NCI-H82 treated with DMSO at 0.1 percent for 48 hours (cell line): ENCODE data around the gene C10orf90.

Experiments used
- DNase-seq: peaks from one replicate; lab custom pipeline; 2025; ENCODE audit not compliant: unreplicated experiment; lab: John Stamatoyannopoulos, UW

Gene C10orf90

DNA sequence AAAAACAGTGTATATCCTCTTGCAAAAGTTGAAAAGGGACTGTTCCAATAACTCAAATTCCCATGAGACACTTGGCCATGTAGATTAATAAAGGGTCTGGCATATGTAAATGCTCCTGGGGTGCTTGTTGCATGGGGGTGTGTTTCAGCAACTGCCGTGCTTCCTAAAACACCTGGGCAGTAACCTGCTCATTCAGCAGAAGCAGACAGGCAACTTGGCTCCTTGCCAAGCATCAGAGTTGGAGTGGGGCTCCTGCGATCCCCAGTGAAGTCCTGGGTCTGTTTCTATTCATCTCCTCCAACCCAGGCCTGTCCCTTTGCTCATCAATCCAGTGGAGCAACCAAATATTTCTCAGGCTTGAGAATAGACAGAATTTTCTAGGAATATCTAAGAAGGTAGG, 240.0 kb downstream of the C10orf90 start:
- no peak for DNase-seq

DNA sequence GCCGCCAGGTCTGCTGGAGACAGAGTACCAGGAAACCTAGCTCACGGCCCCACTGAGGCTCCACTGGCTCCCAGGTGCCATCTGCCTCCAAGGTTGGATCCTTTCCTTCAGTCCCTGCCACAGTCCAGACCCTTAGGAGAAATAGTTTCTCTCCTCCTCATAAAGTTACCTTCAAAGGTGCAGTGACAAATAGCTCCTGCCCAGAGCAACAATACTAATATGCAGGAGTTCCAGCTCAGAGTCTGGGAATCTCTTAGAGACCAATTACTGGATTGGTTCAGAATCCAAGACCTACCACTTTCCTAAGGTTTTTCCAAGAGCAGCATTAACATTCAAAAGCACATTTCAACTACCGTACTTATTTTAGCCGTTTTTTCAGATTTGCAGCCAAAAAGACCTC, 241.2 kb downstream of the C10orf90 start:
- DNase-seq: no peak

DNA sequence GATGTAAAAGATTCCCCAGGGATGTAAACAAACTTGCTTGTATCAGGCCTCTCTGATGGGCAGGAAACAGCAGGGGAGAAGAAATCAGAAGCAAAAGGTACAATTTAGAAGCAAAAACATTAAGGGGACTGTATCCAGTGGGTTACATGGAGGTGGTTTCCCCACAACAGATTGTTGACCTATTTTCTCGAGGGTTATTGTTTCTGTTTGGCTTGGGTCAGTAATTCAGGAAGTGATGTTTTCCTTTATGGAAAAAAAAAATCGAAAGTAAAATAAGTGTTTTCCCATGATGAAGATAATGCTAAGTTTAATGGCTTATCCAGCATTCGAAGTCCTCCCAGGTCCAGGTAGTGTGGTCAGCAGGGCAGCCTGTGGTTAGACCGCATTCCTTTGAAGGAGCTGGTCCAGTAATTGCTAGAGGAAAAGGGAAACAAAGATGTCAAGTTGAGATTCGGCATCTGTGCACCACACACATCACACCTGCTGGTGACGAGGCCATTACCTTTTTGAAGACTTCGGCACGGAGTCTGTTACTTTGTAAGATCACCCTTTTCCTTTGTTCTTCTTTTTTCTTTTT, 244.9 kb downstream of the C10orf90 start:
- no peak for DNase-seq

GRCh38 chr10:126425032-126425431, 245.5 kb downstream of the C10orf90 start:
- DNase-seq: no peak

DNA sequence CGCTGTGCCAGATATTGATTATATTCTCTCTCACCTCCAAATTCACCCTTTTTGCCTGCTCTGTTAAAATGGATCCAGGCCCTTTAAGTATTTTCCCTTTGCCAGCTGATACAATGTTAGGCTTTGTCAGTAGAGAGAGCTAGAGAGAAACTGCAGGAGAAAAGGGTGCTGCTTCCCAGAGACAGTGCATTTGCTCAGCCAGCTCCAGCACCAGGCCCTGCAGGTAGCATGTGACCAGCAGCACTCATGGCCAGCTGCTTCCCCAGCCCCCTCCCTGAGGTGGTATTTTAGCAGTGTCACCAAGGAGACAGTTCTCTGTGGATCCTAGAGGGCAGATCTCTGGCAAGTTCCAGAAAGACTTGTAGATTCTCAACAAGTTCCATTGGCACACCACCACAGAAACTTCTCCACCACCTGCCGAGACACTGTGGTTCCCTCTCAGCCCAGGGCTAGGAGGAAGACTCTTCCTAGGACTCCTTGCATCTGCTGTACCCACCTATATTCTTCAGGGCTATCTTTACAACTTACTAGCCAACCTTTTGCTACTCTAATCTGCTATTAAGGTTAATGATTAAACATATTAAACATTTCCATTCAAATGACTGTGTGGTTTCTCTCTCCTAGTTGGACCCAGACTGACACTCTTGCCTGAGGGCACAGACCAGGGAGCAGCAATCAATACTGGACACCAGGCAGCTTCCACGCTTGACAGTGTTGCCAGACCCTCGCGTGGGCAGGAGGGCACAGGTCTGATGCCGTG, 246.6 kb downstream of the C10orf90 start:
- DNase-seq: no peak

DNA sequence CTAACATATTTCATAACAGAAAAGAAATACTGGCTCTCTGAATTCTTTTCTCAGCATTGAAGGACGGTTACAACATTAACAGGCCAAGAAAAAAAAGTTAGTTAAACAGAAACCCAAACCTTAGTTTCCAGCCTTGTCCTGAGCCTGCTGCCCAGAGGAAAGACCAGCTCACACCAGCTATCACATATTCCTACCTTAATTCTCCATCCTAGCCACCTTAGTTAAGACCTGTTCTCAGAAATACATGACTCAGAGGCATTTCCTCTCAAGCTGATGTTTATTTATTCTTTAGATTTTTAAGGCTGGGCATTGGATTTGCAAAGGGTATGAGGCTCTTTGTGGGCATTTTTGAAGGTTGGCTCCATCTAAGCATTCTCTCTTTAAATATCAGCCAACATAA, 247.9 kb downstream of the C10orf90 start:
- no peak for DNase-seq

DNA sequence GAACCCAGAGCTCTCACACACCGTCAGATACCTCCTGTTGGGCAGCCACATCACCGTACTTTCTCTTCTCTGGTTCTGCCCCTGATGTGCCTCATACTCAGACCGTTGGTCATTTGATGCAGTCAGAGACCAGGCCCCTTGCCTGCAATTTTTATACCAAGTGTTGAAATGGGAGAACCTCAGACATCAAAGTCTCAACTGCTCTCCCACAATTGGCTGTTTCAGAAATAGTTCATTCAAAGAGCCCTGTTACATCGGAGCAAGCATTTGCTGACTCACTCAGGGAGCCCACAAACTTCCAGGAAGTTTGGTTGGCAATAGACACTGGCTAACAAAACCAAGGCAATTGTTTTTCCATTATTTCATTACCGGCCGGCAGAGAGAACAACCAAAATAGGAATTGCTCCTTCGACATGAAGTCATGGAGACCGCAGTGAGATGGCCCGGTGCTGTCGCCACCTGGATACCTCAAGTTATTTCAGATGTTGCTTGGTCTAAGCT, 248.7 kb downstream of the C10orf90 start:
- DNase-seq: no peak

DNA sequence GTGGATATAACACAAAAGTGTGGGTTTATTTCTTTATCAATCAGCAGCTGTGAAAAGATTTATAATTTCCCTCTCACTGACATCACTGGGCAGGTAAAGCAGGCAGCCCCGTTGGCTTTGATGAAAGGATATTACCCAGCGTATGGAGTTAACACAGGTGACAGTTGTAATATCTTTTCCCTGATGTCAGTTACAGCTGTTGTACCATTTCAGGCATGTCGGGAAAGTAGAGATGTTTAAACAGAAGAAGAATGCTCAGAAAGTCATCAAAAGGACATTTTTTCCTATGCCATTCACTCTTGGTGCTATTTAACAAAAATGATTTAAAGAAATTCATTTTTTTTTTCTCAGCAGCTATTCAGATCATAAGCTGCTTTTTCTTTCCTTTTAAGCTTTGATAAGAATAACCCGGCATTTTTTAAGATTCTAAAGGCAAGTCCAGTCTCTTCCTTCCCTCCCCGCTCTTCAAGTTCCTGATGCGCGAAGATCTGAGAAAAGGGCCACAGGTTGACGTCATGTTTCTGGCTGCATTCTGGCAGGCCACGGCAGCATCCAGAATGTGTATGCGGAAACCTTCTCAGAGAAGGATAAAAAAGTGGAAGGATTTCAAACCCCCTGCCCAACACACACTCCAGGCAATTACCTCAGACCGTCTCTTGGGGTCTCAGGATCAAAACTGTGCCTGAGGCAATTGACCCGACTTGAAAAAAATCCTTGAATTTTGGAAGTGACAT, 249.8 kb downstream of the C10orf90 start:
- no peak for DNase-seq

DNA sequence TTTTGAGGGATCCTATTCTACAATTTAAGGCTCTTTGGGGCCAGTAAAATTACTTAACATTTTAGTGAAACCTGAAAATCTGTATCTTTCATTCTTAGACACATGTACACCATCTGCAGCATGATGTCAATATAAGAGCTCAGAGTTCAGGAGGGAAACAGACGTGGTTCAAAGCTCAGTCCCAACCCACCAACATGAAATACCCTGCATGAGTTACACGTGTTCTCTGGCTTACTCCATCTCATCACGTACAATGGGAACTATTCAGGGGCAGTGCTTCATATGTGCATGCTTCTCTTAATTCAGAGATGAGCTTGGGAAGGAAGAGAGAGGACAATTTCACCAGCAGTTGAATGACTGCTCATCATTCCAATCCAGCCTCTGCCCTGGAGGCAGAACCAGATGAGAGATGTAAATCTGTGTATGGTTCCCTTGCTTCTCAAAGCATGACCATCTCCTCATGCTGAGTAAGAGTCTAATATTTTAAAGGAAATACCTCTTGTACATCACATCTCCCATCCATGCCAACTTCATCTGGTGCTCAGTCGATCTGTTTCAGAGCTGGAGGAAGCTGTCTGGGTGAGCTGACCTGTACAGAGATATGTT, 253.2 kb downstream of the C10orf90 start:
- DNase-seq: no peak

GRCh38 chr10:126409821-126410220, 260.7 kb downstream of the C10orf90 start:
- no peak for DNase-seq

- DNase-seq: no peak
These were observed 261.4 kb downstream of the C10orf90 start for GRCh38 chr10:126408953-126409641.

- DNase-seq: no peak
These were observed 262.7 kb downstream of the C10orf90 start for GRCh38 chr10:126407831-126408230.

DNA sequence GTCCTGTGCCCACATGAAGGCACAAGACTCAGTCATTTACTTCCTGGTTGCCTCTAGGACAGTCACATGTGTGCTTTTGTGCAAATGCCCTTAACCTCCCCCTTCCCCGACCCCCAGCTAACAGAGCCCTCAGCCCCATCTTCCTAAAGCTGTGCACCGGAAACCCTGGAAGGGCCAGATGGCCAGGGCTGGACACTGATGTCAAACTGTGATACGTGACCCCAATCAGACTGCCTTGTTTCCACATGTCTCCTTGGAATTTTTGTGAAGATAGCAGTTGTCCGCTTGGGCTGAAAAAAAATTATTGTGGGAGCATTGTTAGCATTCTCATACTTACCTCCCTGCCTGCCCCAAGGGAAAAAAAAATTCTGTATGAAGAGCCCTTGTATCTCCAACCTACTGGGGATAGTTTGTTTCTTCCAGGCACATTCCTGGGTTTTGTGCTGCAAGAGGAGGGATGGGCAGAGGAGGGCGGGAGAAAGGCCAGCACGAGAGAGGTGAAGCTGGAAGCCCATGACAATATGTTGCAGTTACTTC, 265.2 kb downstream of the C10orf90 start:
- DNase-seq: no peak

GRCh38 chr10:126402721-126403695, 267.5 kb downstream of the C10orf90 start:
- DNase-seq: no peak

GRCh38 chr10:126400641-126401040, 269.9 kb downstream of the C10orf90 start:
- DNase-seq: no peak

DNA sequence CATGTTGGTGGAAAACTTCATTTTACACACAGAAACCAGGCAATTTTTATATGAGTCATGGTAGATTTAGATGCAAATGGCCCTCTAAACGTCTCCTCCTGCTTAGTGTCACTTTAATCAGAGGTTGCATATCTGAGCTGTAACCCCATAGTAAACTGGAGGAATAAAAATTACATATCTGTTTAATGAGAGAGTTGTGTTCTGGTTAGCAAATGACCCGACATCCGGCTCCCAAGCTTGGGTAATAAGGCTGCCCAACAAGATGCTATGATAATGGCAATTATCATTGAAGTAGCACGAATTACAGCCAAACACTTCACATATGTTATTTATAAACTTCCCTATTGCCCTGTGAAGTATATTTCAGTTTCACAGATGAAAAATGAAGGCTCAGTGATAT, 271.6 kb downstream of the C10orf90 start:
- DNase-seq: no peak

- no peak for DNase-seq
These were observed 272.1 kb downstream of the C10orf90 start for GRCh38 chr10:126398383-126398743.

DNA sequence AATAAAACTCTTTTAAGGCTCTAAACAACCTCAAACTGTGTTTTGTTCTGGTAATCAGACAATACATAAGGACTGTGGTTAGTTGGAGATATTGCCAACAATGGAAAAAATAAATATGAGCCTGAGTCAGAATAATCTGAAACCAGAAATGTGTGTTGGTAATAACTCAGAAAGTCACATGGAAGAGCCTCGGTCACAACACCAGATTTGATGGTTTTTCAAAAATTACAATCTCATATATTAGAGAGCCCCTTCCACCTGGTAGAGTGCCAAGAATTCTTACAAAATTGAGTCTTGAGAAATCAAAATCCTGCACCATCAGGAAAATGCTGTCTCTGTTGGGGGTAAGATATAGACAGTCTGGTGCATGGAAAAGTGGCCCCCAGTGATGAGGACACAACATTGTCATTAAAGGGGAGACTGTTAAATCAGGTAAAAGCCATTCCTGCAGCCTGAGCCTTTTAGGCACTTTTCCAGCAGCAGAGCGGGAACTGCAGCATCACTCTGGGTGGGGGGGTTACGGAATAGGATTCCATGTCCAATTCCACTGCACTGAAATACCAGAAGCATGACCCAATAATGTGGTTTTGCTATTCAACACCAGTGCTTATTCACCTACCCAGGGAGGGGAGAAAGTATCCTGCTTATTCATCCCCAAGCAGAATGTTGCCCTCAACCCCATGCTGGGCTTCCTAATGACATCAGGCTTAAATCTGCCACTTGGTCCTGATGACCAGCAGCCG, 272.7 kb downstream of the C10orf90 start:
- no peak for DNase-seq

DNA sequence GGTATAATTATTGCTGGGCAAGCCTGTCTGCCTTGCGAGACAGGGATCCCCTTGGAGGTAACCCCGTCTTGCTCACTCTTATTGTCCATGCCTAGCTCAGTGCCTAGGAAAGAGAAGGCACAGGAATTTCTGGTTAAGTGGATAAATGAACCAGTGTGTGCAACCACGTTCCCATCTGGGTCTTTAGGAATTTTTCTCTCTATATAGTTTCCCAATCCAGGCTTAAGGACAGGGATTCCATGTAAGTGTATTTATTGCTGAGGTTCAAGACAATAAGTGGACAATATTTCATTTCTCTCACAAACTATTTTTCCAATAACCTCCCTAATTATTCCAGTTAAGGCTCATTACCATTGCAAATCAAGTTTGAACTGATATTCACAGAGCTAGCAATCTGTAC, 273.3 kb downstream of the C10orf90 start:
- no peak for DNase-seq
